K562 (cell line): ENCODE measurements around the gene SPATA2L.

ENCODE experiments used
- BCOR ChIP-seq: fragments of 450-650 bp; IDR thresholded peaks from 2 replicates; pipeline ENCODE4 v1.6.1; 2016
- CBX2 ChIP-seq: fragments of 200-600 bp; sonication (generic); IDR thresholded peaks from one replicate; pipeline ENCODE4 v1.6.1; 2012; ENCODE audit warnings: mild to moderate bottlenecking, low read length, inconsistent platforms; ENCODE audit not compliant: insufficient read depth, poor library complexity, severe bottlenecking
- CBX5 ChIP-seq: IDR thresholded peaks from 2 replicates; pipeline ENCODE4 v1.6.1; 2014; ENCODE audit warnings: low read depth, borderline replicate concordance
- E2F6 ChIP-seq, 2 experiments: IDR thresholded peaks; 2 replicates each; pipeline ENCODE4 v1.6.1; 2011; ENCODE audit warnings: borderline replicate concordance in 1 of 2, control low read depth in 1 of 2, low read depth in 1 of 2, low read length in 1 of 2, mild to moderate bottlenecking in 1 of 2, mixed read lengths in 1 of 2, moderate library complexity in 1 of 2; ENCODE audit not compliant: insufficient read depth in 1 of 2, insufficient read length in 1 of 2, poor library complexity in 1 of 2, severe bottlenecking in 1 of 2; ENCODE audit errors: extremely low read depth in 1 of 2
- HCFC1 ChIP-seq: IDR thresholded peaks from 2 replicates; pipeline ENCODE4 v1.6.1; 2012; ENCODE audit warnings: low read depth, low read length, improper control_type of control experiment
- ZEB2 ChIP-seq: fragments of 450-650 bp; IDR thresholded peaks from 2 replicates; pipeline ENCODE4 v1.6.1; 2016
- TF ChIP-seq, protein P1 (sequence below): sonication (generic); formaldehyde crosslinking; IDR thresholded peaks from 2 replicates; pipeline ENCODE4 v1.9.0; 2022; ENCODE audit warnings: mild to moderate bottlenecking, missing genetic modification reagents

GRCh38 chr16:89693289-89693731, 8.2 kb downstream of the SPATA2L start:
- TF ChIP-seq CBX2 (no peak), BCOR (no peak), E2F6 (IDR thresholded peaks at IDR 0.05; ENCODE audit: borderline replicate concordance in 1 of 2, extremely low read depth in 1 of 2, insufficient read depth in 1 of 2, insufficient read length in 1 of 2, low read depth in 1 of 2, low read length in 1 of 2, poor library complexity in 1 of 2, severe bottlenecking in 1 of 2) (no peak), HCFC1 (no peak), CBX5 (no peak), ZEB2 (no peak)
- TF ChIP-seq, protein P1, sequence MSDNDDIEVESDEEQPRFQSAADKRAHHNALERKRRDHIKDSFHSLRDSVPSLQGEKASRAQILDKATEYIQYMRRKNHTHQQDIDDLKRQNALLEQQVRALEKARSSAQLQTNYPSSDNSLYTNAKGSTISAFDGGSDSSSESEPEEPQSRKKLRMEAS (CRISPR knock-in tag) = no peak
